ENCODE measurements around the gene B3GALT5.

The B3GALT5 gene

DNA sequence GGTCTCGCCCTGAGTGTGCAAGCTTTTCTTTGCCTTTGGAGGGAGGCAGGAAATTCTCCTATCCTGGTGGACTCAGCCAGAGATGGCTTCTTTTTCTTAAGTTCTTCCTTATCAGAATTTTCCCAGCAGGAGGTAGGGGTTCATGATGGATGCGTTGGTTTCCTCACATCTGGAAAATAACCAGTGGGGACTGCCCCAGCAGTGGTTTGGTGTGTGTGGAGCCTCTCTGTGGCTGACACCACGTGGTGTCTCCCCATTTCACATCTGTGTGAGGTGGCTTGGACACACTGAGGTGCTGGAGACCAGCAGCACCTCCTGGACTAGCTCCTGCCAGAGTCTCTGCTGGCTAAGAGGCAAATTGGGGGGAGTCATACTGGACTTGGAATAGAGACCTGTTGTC is 32.6 kb downstream of the B3GALT5 start:
- DNase-seq (ENCODE audit: low spot score), result no peak

DNA sequence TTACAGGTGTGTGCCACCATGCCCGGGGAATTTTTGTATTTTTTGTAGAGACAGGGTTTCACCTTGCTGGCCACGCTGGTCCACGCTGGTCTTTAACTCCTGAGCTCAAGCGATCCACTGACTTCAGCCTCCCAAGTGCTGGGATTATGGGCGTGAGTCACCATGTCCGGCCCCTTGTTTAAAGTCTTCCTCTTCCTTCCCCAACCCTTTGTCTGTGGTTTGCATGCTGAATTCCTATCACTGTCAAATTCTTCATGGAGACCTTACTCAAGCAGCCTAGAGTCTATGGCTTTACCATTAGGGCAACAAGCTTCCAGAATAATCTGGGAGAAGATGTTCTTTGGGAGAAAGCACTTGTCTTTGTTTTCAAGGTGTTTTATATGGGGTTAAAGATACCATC is 34.7 kb downstream of the B3GALT5 start:
- no peak for DNase-seq (ENCODE audit: low spot score)

DNA sequence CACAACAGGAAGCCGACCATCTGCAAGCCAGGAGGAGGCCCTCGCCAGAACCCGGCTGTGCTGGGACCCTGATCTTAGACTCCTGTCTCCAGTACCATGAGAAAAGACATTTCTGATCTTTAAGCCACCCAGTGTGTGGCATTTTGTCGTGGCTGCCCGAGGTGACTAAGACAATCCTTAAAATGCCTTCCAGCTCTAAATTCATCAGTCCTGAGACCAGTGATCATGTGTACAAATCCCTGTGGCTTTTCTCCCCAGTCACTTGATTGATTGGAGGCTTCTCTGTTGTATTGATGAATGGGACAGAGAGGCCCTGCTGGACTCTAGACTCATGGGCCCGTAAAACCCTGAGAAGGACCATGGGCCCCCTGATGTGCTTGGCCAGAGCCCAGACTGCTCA is 36.1 kb downstream of the B3GALT5 start:
- DNase-seq (ENCODE audit: low spot score), result no peak

DNA sequence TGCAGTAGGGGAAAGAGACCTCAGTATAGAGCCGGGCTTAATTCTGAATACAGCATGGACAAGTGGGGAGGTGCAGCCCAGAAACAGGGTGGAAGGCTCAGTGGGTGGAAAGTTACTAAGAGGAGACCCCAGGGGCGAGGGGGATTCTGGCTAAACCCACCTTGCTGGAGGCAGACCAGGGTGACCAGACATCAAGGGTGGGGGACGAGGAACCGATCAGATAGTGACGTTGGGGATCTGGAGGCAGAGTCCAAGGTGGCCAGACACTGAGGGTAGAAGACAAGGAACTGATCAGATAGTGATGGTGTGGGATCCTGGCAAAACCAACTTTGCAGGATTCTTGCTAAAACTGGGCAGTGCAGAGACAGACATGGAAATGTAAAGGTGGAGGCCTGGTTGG is 36.8 kb downstream of the B3GALT5 start:
- DNase-seq (ENCODE audit: low spot score), result no peak

DNA sequence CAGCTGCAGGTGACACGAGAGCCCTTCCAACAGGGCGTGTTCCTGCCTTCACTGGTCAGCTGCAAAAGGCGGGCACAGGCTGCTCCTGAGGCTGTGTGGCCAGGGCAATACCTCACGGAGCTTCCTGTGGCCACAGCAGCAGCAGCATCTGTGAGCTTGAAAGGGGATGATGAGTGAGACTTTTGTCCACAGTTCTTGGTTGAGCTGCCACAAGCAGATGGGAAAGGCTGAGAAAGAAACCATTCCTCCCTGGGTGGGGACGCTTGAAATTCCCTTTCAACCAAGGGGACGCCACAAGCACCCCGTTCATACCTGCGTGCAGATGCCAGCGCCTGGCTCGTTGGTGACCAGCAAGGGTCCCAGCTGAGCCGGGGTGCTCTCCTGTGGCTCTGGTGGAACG is 37.6 kb downstream of the B3GALT5 start:
- no peak for DNase-seq (ENCODE audit: low spot score)

DNA sequence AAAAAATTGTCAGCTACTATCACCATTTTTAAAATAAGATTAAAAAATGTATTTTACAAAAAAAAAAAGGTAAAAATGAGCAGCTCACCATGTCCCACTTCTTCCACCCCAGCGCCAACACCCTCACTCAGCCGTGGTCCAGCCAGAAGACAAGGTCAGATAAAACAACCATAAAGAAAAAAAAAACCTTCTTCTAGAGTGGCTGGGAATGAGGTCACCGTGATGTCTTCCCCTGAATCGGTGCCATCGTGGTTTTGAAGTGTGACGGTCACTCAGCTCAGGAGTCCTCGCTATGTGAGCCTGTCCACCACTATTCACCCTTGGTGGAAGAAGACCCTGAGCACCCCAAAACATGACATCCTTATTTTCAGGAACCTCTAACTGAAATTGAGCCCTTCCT is 38.1 kb downstream of the B3GALT5 start:
- DNase-seq (ENCODE audit: low spot score), result no peak

DNA sequence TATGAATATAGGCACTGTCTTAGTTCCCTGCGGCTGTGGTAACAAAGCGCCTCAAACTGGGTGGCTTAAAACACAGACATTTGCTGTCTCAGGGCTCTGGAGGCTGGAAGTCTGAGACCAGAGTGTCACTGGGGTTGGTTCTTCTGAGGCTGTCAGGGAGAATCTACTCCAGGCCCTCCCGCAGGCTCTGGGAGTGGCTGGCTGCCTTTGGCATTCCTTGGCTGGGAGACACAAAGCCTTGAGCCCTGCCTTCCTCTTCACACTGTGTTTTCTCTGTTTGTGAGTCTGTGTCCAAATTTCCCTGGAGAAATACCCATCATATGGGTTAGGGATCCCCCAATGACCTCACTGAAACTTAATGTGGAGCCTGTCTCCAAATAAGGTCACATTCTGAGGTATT is 38.5 kb downstream of the B3GALT5 start:
- no peak for DNase-seq (ENCODE audit: low spot score)

DNA sequence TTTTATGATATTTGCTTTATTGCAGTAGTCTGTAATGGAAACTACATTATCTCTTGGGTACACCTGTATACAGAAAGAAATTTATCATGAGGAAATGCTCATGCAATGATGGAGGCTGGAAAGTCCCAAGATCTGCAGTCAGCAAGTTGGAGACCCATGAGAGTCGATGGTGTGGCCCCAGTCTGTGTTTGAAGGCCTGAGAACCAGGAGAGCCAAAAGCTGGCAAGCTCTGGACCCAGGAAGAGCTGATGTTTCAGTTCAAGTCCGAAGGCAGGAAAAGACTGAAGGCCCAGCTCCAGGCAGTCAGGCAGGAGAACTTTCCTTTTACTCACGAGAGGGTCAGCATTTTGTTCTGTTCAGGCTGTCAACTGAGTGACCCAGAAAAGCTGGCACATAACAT is 42.2 kb downstream of the B3GALT5 start:
- no peak for DNase-seq (ENCODE audit: low spot score)

DNA sequence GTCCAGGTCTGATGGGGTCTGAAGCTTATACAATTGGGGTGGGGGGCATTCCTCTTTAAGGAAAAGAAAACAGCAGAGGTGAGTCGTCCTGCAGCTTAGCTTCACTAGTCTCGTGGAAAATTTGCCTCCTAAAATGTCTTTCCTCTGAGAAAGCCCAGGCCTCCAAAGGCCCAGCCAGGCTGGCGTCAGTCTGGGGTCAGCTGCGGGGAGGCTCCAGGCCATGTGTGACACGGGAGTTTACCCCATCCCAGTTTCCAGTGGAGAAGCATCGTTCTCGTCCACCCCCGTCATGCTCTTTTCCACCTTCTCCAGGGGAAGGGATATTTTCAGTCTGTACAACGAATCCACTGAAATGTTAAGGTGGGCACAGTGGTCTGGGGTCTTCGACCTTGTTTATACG is 42.8 kb downstream of the B3GALT5 start:
- no peak for DNase-seq (ENCODE audit: low spot score)

DNA sequence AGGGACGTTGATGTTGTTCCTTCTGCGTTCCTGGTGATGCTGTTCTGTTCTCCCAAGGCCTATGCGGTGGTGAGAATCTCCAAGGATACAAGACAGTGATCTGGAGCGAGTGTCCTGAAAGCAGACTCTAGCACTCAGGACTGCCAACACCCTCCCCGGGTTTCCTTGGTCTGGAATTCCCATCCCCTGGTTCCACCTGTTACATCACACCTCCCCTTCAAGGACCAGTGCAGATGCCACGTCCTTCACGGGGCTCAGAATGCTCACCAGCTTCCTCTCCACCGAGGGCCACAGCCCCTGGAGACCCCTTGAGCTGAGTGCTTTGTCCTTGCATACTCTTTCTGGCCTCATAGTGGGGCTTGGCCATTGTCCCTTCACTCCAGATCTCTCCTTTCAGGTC is 43.5 kb downstream of the B3GALT5 start:
- no peak for DNase-seq (ENCODE audit: low spot score)

DNA sequence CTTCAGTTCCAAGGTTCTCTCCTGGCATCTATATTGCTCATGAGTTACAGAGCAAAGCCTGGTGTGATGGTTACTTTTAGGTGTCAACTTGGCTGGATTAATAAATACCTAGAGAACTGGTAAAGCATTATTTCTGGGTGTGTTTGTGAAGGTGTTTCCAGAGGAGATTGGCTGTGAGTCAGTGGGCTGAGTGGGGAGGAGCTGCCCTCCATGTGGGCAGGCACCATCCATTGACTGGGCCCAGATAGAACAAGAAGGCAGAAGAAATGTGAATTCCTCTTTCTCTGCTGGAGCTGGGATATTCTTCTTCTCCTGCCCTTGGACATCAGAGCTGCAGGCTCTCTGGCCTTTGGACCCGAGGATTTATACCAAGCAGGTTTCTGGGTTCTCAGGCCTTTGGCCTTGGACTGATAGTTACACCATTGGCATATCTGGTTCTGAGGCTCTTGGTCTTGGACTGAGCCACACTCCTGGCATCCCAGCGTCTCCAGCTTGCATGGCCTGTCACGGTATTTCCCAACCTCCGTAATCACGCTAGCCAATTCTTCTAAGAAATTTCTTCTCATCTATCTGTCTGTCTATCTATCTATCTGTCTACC is 44.5 kb downstream of the B3GALT5 start:
- no peak for DNase-seq (ENCODE audit: low spot score)

DNA sequence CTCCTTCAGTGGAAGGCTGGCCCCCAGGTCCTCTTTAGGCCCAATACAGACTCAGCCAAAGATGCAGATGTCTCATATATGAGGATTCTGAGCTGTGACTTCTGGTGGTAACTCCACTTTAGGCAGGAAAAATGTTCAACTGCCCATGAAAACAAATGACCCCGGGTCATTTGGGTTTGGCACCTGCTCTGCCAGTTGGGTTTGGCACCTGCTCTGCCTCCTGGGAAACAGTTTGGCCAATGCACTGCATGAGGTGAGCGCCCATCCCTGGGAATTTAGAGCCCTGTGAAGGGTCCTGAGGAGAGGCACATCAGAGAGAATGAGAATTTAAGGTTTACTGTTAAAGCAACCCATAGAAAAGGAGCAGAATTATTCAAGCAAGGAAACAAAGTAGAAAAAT is 45.3 kb downstream of the B3GALT5 start:
- no peak for DNase-seq (ENCODE audit: low spot score)

DNA sequence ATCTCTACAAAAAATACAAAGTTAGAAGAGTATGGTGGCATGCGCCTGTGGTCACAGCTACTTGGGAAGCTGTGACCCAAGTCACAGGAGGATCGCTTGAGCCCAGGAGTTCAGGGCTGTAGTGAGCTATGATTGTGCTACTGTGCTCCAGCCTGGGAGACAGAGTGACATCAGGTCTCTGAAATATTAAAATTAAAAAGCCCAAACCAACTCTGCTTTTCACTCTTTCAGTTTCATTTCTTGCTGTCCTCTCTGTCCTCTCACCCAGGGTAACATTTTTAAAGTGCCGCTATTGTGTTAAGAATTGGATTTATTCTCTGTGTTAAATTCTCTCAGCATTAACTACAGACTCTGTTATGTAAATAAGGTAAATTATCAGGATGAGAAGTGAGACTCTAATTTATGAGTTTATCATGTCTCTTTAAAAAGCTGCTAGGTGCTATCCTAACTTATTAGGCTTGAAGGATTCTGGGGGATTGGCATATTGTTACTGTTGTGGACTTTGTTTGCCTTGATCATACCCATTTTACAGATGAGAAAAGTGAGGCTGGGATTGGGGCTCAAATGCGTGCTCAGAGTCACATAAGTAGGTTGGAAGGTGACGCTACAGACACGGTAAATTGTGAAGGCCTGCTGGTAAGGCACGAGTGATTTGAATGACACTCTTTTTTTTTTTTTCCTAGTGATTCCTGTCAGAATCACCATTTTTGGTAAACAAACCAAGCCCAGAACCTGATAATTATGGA is 46.5 kb downstream of the B3GALT5 start:
- no peak for DNase-seq (ENCODE audit: low spot score)

DNA sequence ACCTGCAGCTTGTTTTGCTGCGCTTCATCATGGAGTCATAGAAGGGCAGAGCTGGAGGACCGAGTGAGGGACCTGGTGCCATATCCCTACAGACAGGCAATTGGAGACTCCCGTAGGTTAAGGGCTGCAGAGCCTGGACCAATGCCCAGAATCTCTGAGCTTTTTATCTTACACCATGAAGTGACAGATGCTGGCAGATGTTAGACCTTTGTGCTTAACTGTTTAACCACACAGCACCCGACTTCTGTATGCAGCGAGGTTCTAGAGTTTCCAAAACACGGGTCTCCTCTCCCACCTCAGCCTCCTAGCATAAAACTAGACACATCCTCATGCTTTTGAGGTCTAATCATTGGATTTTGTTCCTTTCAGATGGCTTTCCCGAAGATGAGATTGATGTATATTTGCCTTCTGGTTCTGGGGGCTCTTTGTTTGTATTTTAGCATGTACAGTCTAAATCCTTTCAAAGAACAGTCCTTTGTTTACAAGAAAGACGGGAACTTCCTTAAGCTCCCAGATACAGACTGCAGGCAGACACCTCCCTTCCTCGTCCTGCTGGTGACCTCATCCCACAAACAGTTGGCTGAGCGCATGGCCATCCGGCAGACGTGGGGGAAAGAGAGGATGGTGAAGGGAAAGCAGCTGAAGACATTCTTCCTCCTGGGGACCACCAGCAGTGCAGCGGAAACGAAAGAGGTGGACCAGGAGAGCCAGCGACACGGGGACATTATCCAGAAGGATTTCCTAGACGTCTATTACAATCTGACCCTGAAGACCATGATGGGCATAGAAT is 47.6 kb downstream of the B3GALT5 start:
- DNase-seq (ENCODE audit: low spot score), result no peak

DNA sequence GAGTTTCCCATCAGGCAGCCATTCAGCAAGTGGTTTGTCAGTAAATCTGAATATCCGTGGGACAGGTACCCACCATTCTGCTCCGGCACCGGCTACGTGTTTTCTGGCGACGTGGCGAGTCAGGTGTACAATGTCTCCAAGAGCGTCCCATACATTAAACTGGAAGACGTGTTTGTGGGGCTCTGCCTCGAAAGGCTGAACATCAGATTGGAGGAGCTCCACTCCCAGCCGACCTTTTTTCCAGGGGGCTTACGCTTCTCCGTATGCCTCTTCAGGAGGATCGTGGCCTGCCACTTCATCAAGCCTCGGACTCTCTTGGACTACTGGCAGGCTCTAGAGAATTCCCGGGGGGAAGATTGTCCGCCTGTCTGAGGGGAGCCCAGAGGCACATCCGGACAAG is 48.4 kb downstream of the B3GALT5 start:
- no peak for DNase-seq (ENCODE audit: low spot score)

DNA sequence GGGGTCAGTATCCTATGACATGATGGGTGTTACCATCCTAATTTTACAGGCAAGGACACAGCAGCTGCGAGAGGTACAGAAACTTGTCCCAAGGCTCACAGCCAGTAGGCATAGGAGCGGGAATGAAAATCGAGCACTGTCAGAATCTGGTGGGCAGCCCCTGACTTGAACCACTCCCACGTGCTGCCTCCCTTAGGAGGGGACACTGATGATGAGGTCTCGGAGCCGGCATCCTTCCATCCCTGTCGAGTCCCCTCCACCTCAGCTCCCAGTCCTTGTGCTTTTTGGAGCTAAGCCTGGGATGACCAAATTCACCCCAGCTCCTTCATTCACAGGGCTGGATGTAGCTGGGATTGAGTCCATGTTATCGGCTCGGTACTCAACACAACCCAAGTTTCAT is 49.0 kb downstream of the B3GALT5 start:
- DNase-seq (ENCODE audit: low spot score), result no peak

DNA sequence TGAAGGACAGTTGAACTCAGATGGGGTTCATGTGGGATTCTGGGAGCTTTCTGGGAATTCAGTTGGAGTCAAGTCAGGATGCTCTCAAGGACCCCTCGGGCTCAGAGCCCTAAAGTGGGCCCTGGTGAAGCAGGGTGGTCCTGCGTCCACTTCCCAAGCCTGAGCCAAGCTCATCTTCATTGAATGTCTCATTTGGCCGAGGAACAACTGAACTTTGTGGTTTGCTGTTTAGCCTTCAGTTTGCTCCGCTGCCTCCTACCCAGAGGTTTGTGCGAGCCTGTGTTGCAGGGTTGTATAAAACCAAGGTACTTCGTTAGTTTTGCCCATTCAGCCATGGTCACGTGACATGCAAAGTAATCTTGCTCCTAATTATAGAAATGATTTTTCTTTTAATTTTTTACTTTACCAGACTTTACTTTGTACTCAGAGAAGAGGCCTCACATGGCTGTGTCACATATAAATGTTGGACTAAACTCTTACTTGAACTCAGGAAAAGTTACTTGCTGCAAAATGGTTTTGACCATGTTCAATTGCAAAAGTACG is 49.7 kb downstream of the B3GALT5 start:
- no peak for DNase-seq (ENCODE audit: low spot score)

DNA sequence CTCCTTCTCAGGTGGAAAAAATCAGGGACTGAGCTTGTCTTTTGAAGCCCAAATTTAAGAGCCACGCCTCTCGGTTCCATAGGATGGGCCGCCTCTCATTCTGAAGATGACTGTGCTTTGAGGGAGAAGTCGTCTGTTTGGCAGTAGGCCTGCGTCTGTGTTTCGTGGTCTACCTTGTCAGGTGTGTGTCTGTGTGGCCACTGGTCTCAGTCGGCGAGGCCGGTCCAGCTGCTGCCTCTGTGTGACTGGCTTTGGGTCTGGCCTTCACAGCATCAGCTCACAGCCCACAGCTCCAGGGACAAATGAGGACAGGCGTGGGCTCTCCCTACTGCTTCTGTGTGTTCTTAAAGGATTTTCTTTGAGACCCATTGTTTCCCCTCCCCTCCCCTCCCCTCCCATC is 50.3 kb downstream of the B3GALT5 start:
- no peak for DNase-seq (ENCODE audit: low spot score)

DNA sequence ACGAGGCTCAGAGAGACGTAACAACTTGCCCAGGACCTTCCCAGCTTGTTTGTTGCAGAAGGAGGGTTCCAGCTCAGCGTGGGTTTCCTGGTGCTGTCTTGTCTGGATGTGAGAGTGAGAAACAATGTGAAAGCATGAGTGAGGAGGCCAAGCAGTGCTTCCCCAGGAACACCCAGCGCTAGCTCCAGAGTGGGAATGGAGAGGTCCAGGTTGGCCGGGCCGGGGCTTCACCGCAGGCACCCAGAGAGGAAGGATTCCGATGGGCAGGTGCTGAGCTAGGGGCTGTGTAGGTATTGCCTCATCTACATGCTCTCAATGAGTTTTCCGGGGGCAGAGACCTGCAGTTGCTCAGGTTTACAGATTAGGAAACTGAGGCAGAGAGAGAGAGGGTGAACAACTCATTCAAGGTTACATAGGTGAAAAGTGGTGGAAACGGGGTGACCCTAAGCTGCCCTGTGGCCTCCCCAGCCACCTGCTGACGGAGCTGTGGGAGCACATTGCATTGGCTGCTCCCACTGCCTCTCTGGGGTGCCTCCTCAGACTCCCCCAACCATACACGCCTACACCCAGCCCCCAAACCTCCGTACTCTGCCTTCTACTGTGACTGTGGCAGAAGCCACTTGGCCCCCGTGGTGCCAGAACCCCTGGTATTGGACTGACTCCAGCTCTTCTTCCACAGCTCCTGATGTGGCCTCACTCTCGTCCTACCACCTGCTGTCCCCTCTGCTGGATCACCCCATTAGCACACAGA is 51.2 kb downstream of the B3GALT5 start:
- DNase-seq (ENCODE audit: low spot score), result no peak

DNA sequence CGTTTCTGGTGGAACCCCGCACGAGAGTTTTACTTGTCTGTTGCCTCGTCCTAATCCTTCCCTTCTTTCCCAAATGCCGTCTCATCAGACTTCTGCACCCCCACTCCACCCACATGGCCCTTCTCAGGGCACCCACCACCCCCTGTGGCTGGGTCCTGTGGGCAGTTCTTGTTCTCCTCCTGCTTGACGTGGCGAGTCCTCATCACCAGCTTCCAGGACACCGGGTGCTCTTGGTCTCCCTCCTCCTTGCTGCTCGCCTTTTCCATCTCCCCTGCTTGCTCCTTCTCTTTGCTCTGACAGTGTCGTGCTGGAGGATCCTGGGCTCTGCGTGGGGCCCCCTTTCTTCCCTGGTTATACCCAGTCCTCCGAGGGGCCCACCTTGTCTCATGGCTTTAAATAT is 51.8 kb downstream of the B3GALT5 start:
- DNase-seq (ENCODE audit: low spot score), result no peak

DNA sequence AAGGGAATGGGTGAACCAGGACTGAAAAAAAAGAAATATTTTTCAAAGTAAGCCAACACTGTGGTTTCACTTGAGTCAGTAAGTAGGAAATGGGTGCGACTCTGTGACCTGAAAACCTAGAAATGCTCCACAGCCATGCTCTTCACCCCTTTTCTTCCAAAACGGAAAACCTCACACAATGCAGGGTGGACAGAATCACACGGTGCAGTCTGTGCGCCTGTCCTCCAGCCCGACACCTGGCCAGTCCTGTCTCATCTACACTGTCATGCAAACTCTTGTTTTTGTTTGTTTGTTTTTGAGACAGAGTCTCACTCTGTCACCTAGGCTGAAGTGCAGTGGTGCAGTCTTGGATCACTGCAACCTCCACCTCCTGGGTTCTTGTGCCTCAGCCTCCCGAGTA is 53.3 kb downstream of the B3GALT5 start:
- no peak for DNase-seq (ENCODE audit: low spot score)

DNA sequence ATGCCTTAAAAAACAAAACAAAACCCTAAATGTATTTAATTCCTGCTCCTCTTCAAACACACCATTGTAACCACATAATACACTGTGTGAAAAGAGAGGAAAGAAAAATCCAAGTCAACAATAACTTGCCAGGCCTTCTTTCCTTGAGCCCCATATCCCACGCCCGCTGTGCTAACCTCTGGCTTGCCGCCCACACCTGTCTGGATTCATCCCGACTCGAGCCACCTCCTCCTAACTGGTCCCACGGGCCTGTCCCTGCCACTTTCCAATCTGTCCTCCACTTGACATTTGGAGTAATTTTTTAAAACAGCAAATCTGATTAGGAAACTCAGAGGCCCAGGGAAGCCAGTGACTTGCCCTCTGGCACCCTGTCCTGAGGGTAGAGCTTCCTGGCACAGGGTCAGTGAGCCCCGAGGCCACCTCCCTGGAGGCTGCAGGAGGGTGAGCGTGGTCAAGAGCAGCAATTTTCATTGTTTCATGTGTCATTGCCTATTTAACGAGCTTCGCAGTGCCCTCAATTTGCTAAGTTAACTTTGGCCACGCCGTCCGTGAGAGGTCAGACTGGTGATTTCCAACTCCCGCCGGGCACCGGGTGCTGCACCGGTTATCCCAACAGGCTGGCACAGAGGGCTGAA is 54.1 kb downstream of the B3GALT5 start:
- no peak for DNase-seq (ENCODE audit: low spot score)

All from D341Med (cell line).